Tibial artery (tissue), 4 donors: ENCODE results near the gene GPR89B.
A peak's percentile ranks its signal among the peaks of the same experiment; 100 is the strongest.
"Not testable (repeated sequence)": the region's sequence is repeated elsewhere in the genome, so short reads cannot be mapped to it uniquely, and the experiment has no call there.

Experiments used
- DNase-seq, 2 donors: peaks; one replicate each; pipeline ENCODE4 v3.0.0-alpha.2; 2019
- H3K27ac ChIP-seq, 2 donors: fragments of 200-600 bp; sonication (generic) in 1 of 2; 1 replicate in 1 of 2; 2 replicates in 1 of 2; pipeline ENCODE4 v1.5.1; 2018 to 2019; ENCODE audit warnings: mild to moderate bottlenecking in 1 of 2
- H3K27me3 ChIP-seq, 2 donors: fragments of 200-600 bp; sonication (generic) in 1 of 2; one replicate each; pipeline versions ENCODE4 v1.5.1 to v1.6.0; 2016 to 2019
- H3K36me3 ChIP-seq, 3 donors: fragments of 200-600 bp; sonication (generic) in 2 of 3; one replicate each; pipeline ENCODE4 v1.5.1; 2016 to 2019; ENCODE audit warnings: mild to moderate bottlenecking in 2 of 3
- H3K4me1 ChIP-seq, 4 donors: fragments of 200-600 bp; sonication (generic) in 2 of 4; 1 replicate in 3 of 4; 2 replicates in 1 of 4; pipeline ENCODE4 v1.5.1; 2016 to 2019
- H3K4me3 ChIP-seq, 2 donors: fragments of 200-600 bp; sonication (generic) in 1 of 2; 1 replicate in 1 of 2; 2 replicates in 1 of 2; pipeline ENCODE4 v1.5.1; 2018 to 2019; ENCODE audit warnings: mild to moderate bottlenecking in 2 of 2
- H3K9me3 ChIP-seq, 3 donors: fragments of 200-600 bp; sonication (generic) in 1 of 3; one replicate each; pipeline ENCODE4 v1.5.1; 2016 to 2019
- intact Hi-C: fragments of 100-400 bp; cut with DNase I; formaldehyde crosslinking; loops from one replicate; pipeline ENCODE4 v1.15.0; 2023; ENCODE audit warnings: low total_unique reads
- TF ChIP-seq, protein P1 (sequence below), 2 experiments: fragments of 200-600 bp in 1 of 2; fragments of 450-650 bp in 1 of 2; IDR thresholded peaks; one replicate each; pipeline ENCODE4 v1.5.1; 2017 to 2019; ENCODE audit warnings: antibody characterized with exemption in 2 of 2, mild to moderate bottlenecking in 1 of 2, moderate library complexity in 1 of 2

The GPR89B gene

DNA sequence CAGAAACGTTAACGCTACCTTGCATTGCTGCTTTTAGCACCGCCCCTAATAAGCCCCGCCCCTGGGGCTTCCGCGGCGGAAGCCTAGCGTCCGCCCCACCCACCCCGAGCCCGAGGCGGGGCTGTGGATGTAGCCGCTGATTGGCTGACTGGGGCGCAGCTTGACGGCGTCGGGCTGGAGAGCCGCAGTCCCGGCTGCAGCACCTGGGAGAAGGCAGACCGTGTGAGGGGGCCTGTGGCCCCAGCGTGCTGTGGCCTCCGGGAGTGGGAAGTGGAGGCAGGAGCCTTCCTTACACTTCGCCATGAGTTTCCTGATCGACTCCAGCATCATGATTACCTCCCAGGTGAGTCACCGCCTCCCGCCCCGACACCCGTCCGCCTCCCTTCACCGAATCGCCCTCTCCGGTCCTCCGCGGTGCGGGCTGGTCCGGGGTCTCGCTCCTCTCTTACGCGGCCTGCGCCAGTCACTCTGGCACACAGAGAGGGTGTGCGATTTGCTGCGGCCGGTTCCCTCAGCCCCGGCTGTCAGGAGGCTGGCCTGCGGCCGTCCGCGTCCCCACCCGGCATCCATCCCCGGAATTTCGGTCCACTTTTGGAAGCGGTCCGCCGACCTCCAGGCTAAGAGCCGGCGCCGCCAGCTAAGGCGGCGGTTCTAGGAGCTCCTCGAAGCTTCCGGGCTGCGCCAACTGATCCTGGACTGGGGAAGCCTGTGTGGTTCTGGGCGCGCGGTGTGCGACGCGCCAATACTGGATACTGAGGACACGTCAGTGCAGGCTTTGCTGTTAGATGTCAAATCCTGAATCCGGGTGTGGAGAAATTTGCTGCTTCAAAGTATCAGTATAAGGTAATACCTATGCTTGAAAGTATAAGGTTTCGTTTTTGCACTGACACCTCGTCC, at the start of gene GPR89B:
TSS of gene GPR89B (plus strand) at position 185 of the 897 bp plus-strand sequence. CDS start at position 302, 117 bp downstream.
- H3K9me3 ChIP-seq, intact Hi-C loops, H3K27me3 ChIP-seq, H3K36me3 ChIP-seq: not testable (repeated sequence)
- H3K4me3 ChIP-seq, result peak within 1 kb of the TSS; percentile 75
- peak within 1 kb of the TSS; percentile 75 to 88 for H3K27ac ChIP-seq
- peak; percentile 89 to 93 for DNase-seq
- peaks cover 0 to 11% (median 4%) of the 10 kb centered on the region in 4 donors for H3K4me1 ChIP-seq

DNA sequence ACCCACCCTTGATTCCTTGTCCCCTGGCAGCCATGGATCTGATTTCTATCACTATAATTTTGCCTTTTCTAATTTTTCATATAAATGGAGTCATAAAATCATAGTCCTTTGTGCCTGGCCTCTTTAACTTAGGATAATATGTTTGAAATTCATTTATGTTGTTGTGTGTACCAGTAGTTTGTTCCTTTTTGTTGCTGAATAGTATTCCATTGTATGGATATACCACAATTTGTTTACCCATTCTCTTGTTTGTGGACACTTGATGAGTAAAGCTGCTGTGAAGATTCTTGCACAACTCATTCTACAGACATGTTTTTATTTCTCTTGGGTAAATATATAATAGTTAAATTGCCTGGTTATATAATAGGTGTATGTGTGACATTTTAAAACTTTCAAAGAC, 48.3 kb upstream of the GPR89B start:
- Histone ChIP-seq H3K4me3 (no peak overlapping the region), H3K27me3 (no peaks in the 10 kb centered on the region), H3K4me1 (no peaks in the 10 kb centered on the region), H3K36me3 (no peaks in the 10 kb centered on the region), H3K27ac (no peak overlapping the region), H3K9me3 (no peaks in the 10 kb centered on the region)
- intact Hi-C loops, result loop anchor here (10.0 kb wide), 1 partner anchor 385 kb away; no protein-coding TSS in a partner anchor
- no peak for DNase-seq
- TF ChIP-seq, protein P1, sequence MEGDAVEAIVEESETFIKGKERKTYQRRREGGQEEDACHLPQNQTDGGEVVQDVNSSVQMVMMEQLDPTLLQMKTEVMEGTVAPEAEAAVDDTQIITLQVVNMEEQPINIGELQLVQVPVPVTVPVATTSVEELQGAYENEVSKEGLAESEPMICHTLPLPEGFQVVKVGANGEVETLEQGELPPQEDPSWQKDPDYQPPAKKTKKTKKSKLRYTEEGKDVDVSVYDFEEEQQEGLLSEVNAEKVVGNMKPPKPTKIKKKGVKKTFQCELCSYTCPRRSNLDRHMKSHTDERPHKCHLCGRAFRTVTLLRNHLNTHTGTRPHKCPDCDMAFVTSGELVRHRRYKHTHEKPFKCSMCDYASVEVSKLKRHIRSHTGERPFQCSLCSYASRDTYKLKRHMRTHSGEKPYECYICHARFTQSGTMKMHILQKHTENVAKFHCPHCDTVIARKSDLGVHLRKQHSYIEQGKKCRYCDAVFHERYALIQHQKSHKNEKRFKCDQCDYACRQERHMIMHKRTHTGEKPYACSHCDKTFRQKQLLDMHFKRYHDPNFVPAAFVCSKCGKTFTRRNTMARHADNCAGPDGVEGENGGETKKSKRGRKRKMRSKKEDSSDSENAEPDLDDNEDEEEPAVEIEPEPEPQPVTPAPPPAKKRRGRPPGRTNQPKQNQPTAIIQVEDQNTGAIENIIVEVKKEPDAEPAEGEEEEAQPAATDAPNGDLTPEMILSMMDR (IDR thresholded peaks at IDR 0.05), result no peak

DNA sequence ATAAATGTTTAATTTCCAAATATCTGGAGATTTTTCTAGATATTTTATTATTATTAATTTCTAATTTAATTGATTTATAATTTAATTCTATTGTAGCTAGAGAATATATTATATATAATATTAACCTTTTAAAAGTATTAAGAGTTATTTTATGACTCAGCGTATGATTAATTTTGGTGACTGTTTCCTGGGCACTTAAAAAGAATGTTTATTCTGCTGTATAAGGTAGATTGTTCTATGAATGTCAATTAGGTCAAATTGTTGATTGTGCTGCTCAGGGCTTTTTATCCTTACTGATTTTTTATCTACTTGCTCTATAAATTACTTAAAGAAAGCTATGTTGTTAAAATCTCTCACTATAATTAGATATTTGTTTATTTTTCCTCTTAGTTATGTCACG, 45.7 kb upstream of the GPR89B start:
- intact Hi-C loops, result loop anchor here (10.0 kb wide), 1 partner anchor 388 kb away; no protein-coding TSS in a partner anchor
- TF ChIP-seq, protein P1 (IDR thresholded peaks at IDR 0.05), result no peak
- no peaks in the 10 kb centered on the region for H3K4me1 ChIP-seq
- no peak overlapping the region for H3K27ac ChIP-seq
- no peak for DNase-seq
- H3K9me3 ChIP-seq, result no peaks in the 10 kb centered on the region
- H3K36me3 ChIP-seq, result no peaks in the 10 kb centered on the region
- no peaks in the 10 kb centered on the region for H3K27me3 ChIP-seq
- no peak overlapping the region for H3K4me3 ChIP-seq

DNA sequence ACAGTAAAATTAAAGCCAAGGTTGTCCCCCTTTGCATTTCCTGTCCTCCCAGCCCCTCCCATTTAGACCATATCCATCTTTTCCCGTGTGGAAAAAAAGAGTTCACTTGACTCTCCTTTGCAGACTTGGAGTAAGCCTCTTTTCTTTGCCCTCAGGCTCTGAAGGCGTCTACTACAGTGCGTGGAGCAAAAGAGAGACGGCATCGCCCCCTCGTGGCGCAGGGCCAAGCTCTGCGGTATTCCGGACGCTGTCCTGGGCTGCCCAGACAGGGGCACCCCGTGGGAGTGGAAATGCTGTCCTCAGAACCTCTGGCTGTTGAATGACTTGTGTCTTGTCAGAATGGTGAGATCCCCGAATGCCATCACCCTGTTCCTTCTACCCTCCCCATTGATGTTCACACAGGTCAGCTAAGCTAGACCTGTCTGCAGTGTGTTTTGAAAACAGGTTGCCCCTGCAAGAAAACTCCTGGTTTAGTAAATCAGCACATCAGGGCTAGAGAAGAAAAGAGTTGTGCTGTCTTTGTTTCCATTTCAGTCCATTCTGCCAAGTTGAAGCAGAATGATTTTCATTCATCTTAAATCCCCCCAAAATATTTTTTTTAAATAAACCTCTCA, 37.9 kb upstream of the GPR89B start:
- peaks cover 0 to 11% (median 4%) of the 10 kb centered on the region in 4 donors for H3K4me1 ChIP-seq
- H3K4me3 ChIP-seq, result no peak overlapping the region
- H3K36me3 ChIP-seq, result no peaks in the 10 kb centered on the region
- DNase-seq, result peak; percentile 41 to 79
- H3K27ac ChIP-seq, result no peak overlapping the region
- intact Hi-C loops, result no loop called here
- TF ChIP-seq, protein P1 (IDR thresholded peaks at IDR 0.05), result peak; percentile 64 to 66
- H3K27me3 ChIP-seq, result no peaks in the 10 kb centered on the region
- H3K9me3 ChIP-seq, result no peaks in the 10 kb centered on the region

DNA sequence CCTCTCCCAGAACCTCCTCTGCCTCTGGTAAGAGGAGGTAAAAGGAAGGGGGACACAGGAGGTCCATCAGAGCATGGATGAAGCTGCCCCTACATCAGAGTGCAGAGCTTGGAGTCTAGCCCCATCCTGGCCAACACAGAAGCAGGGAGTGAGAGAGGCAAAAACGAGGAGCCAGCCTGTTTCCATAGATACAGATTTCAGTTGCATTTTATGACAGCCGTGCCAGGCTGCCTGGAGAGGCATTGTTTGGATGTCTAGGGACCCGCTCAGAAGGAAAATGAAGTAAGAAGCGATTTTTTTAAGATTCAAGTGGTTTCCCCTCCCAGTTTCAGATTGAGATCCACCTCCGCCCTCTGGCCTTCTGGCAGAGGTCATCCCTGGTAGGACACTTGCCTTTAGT, 37.1 kb upstream of the GPR89B start:
- intact Hi-C loops, result no loop called here
- Histone ChIP-seq H3K4me3 (no peak overlapping the region), H3K27ac (no peak overlapping the region), H3K4me1 (peaks cover 0 to 11% (median 4%) of the 10 kb centered on the region in 4 donors), H3K9me3 (no peaks in the 10 kb centered on the region), H3K27me3 (no peaks in the 10 kb centered on the region), H3K36me3 (no peaks in the 10 kb centered on the region)
- no peak for DNase-seq
- TF ChIP-seq, protein P1 (IDR thresholded peaks at IDR 0.05), result no peak

DNA sequence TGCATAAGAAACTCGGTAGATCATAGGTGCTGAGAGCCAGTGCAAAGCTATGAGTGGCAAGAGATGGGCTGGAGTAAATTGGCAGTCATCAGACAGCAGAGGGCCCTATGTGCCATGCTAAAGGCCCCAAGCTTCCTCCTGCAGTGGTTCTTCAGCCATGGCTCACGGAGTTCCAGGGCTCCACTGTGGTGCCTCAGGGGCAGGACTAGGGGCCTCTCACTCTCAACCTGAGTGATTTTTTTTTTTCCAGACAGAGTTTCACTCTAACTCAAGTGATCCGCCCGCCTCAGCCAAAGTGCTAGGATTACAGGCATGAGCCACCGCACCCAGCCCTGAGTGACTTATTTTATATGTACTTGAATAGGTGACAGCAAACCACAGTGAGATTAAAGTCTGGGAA, 36.0 kb upstream of the GPR89B start:
- no peak overlapping the region for H3K4me3 ChIP-seq
- peaks cover 0 to 11% (median 4%) of the 10 kb centered on the region in 4 donors for H3K4me1 ChIP-seq
- intact Hi-C loops, result loop anchor here (2.0 kb wide), 1 partner anchor 167 kb away; no protein-coding TSS in a partner anchor
- TF ChIP-seq, protein P1 (IDR thresholded peaks at IDR 0.05), result no peak
- H3K9me3 ChIP-seq, result no peaks in the 10 kb centered on the region
- H3K36me3 ChIP-seq, result no peaks in the 10 kb centered on the region
- no peaks in the 10 kb centered on the region for H3K27me3 ChIP-seq
- no peak overlapping the region for H3K27ac ChIP-seq
- DNase-seq, result no peak
